ENCODE data around the gene ZNF385B.
"Not testable (repeated sequence)": the region's sequence is repeated elsewhere in the genome, so short reads cannot be mapped to it uniquely, and the experiment has no call there.

- TF ChIP-seq TAF1 (IDR thresholded peaks at IDR 0.05; ENCODE audit: borderline replicate concordance, low read depth, low read length); POLR2A (IDR thresholded peaks at IDR 0.05; ENCODE audit: low read depth, low read length); POLR2AphosphoS5 (IDR thresholded peaks at IDR 0.05; ENCODE audit: low read depth, low read length): not testable (repeated sequence)
Measured at GRCh38 chr2:179782346-179782745, 79.1 kb downstream of the ZNF385B start.
